Measurements from ENCODE around the gene ALG12.

The ALG12 gene

GRCh38 chr22:49956418-49956770 is 38.2 kb upstream of the ALG12 start:
- Histone ChIP-seq H3K4me1 (ENCODE audit: control insufficient read depth, insufficient read depth, low read length) (no peaks in the 10 kb centered on the region; the same call in 1 of the 2 replicates), H3K9me3 (ENCODE audit: control insufficient read depth, insufficient read depth, low read length) (no peaks in the 10 kb centered on the region), H3K4me3 (ENCODE audit: low read depth, low read length) (no peak overlapping the region), H3K36me3 (ENCODE audit: control insufficient read depth, insufficient read depth, low read length) (no peaks in the 10 kb centered on the region), H3K27me3 (ENCODE audit: control insufficient read depth, insufficient read depth, low read length) (peaks cover under 1% of the 10 kb centered on the region; the same call in 1 of the 2 replicates), H3K27ac (ENCODE audit: low read depth, low read length) (no peak overlapping the region), H3K9ac (ENCODE audit: low read depth, low read length) (no peak overlapping the region)

- Histone ChIP-seq H3K27ac (ENCODE audit: low read depth, low read length) (no peak overlapping the region), H3K4me3 (ENCODE audit: low read depth, low read length) (no peak overlapping the region), H3K9ac (ENCODE audit: low read depth, low read length) (no peak overlapping the region), H3K36me3 (ENCODE audit: control insufficient read depth, insufficient read depth, low read length) (no peaks in the 10 kb centered on the region), H3K9me3 (ENCODE audit: control insufficient read depth, insufficient read depth, low read length) (no peaks in the 10 kb centered on the region), H3K27me3 (ENCODE audit: control insufficient read depth, insufficient read depth, low read length) (no peaks in the 10 kb centered on the region), H3K4me1 (ENCODE audit: control insufficient read depth, insufficient read depth, low read length) (no peaks in the 10 kb centered on the region; the same call in 1 of the 2 replicates)
Measured at GRCh38 chr22:49955581-49956417, 37.6 kb upstream of the ALG12 start.

- Histone ChIP-seq H3K9ac (ENCODE audit: low read depth, low read length) (no peak overlapping the region), H3K36me3 (ENCODE audit: control insufficient read depth, insufficient read depth, low read length) (no peaks in the 10 kb centered on the region), H3K4me3 (ENCODE audit: low read depth, low read length) (no peak overlapping the region), H3K9me3 (ENCODE audit: control insufficient read depth, insufficient read depth, low read length) (no peaks in the 10 kb centered on the region), H3K27ac (ENCODE audit: low read depth, low read length) (no peak overlapping the region), H3K27me3 (ENCODE audit: control insufficient read depth, insufficient read depth, low read length) (no peaks in the 10 kb centered on the region), H3K4me1 (ENCODE audit: control insufficient read depth, insufficient read depth, low read length) (no peaks in the 10 kb centered on the region; the same call in 1 of the 2 replicates)
Measured at GRCh38 chr22:49954991-49955580, 36.8 kb upstream of the ALG12 start.

GRCh38 chr22:49954354-49954753 is 36.1 kb upstream of the ALG12 start:
- no peaks in the 10 kb centered on the region for H3K27me3 ChIP-seq (ENCODE audit: control insufficient read depth, insufficient read depth, low read length)
- H3K9ac ChIP-seq (ENCODE audit: low read depth, low read length), result no peak overlapping the region
- no peak overlapping the region for H3K4me3 ChIP-seq (ENCODE audit: low read depth, low read length)
- no peak overlapping the region for H3K27ac ChIP-seq (ENCODE audit: low read depth, low read length)
- H3K36me3 ChIP-seq (ENCODE audit: control insufficient read depth, insufficient read depth, low read length), result no peaks in the 10 kb centered on the region
- H3K4me1 ChIP-seq (ENCODE audit: control insufficient read depth, insufficient read depth, low read length), result no peaks in the 10 kb centered on the region; the same call in 1 of the 2 replicates
- no peaks in the 10 kb centered on the region for H3K9me3 ChIP-seq (ENCODE audit: control insufficient read depth, insufficient read depth, low read length)

GRCh38 chr22:49953680-49954344 is 35.6 kb upstream of the ALG12 start:
- Histone ChIP-seq H3K36me3 (ENCODE audit: control insufficient read depth, insufficient read depth, low read length) (no peaks in the 10 kb centered on the region), H3K4me1 (ENCODE audit: control insufficient read depth, insufficient read depth, low read length) (no peaks in the 10 kb centered on the region), H3K27me3 (ENCODE audit: control insufficient read depth, insufficient read depth, low read length) (no peaks in the 10 kb centered on the region), H3K9ac (ENCODE audit: low read depth, low read length) (no peak overlapping the region), H3K27ac (ENCODE audit: low read depth, low read length) (no peak overlapping the region), H3K9me3 (ENCODE audit: control insufficient read depth, insufficient read depth, low read length) (no peaks in the 10 kb centered on the region), H3K4me3 (ENCODE audit: low read depth, low read length) (no peak overlapping the region)

- no peak overlapping the region for H3K27ac ChIP-seq (ENCODE audit: low read depth, low read length)
- no peaks in the 10 kb centered on the region for H3K36me3 ChIP-seq (ENCODE audit: control insufficient read depth, insufficient read depth, low read length)
- no peak overlapping the region for H3K9ac ChIP-seq (ENCODE audit: low read depth, low read length)
- H3K27me3 ChIP-seq (ENCODE audit: control insufficient read depth, insufficient read depth, low read length), result no peaks in the 10 kb centered on the region
- no peaks in the 10 kb centered on the region for H3K4me1 ChIP-seq (ENCODE audit: control insufficient read depth, insufficient read depth, low read length)
- no peak overlapping the region for H3K4me3 ChIP-seq (ENCODE audit: low read depth, low read length)
- H3K9me3 ChIP-seq (ENCODE audit: control insufficient read depth, insufficient read depth, low read length), result no peaks in the 10 kb centered on the region
Measured at GRCh38 chr22:49953027-49953679, 34.9 kb upstream of the ALG12 start.

- Histone ChIP-seq H3K36me3 (ENCODE audit: control insufficient read depth, insufficient read depth, low read length) (no peaks in the 10 kb centered on the region), H3K9me3 (ENCODE audit: control insufficient read depth, insufficient read depth, low read length) (no peaks in the 10 kb centered on the region), H3K27me3 (ENCODE audit: control insufficient read depth, insufficient read depth, low read length) (no peaks in the 10 kb centered on the region), H3K4me1 (ENCODE audit: control insufficient read depth, insufficient read depth, low read length) (peaks cover 2% of the 10 kb centered on the region; the same call in 1 of the 2 replicates), H3K9ac (ENCODE audit: low read depth, low read length) (no peak overlapping the region), H3K27ac (ENCODE audit: low read depth, low read length) (peak overlapping the region; percentile 20), H3K4me3 (ENCODE audit: low read depth, low read length) (no peak overlapping the region)
Measured at GRCh38 chr22:49951986-49952896, 34.0 kb upstream of the ALG12 start.

- no peak overlapping the region for H3K27ac ChIP-seq (ENCODE audit: low read depth, low read length)
- peaks cover 9% of the 10 kb centered on the region; the same call in 1 of the 2 replicates for H3K4me1 ChIP-seq (ENCODE audit: control insufficient read depth, insufficient read depth, low read length)
- H3K9ac ChIP-seq (ENCODE audit: low read depth, low read length), result no peak overlapping the region
Measured at GRCh38 chr22:49951678-49951985, 33.4 kb upstream of the ALG12 start.

GRCh38 chr22:49951000-49951677 is 32.9 kb upstream of the ALG12 start:
- H3K36me3 ChIP-seq (ENCODE audit: control insufficient read depth, insufficient read depth, low read length), result no peaks in the 10 kb centered on the region
- H3K27ac ChIP-seq (ENCODE audit: low read depth, low read length), result no peak overlapping the region
- peaks cover 12% of the 10 kb centered on the region for H3K4me1 ChIP-seq (ENCODE audit: control insufficient read depth, insufficient read depth, low read length)
- no peak overlapping the region for H3K9ac ChIP-seq (ENCODE audit: low read depth, low read length)
- H3K4me3 ChIP-seq (ENCODE audit: low read depth, low read length), result no peak overlapping the region
- no peaks in the 10 kb centered on the region for H3K9me3 ChIP-seq (ENCODE audit: control insufficient read depth, insufficient read depth, low read length)
- H3K27me3 ChIP-seq (ENCODE audit: control insufficient read depth, insufficient read depth, low read length), result no peaks in the 10 kb centered on the region

More at GRCh38 chr22:49951678-49951985, 33.4 kb upstream of the ALG12 start:
- Histone ChIP-seq H3K9me3 (ENCODE audit: control insufficient read depth, insufficient read depth, low read length) (no peaks in the 10 kb centered on the region), H3K36me3 (ENCODE audit: control insufficient read depth, insufficient read depth, low read length) (no peaks in the 10 kb centered on the region), H3K27me3 (ENCODE audit: control insufficient read depth, insufficient read depth, low read length) (no peaks in the 10 kb centered on the region), H3K4me3 (ENCODE audit: low read depth, low read length) (no peak overlapping the region)

Data from HUES48 (cell line).